GM12892 (cell line): ENCODE results near the gene RUFY2.
"Not testable (repeated sequence)": the region's sequence is repeated elsewhere in the genome, so short reads cannot be mapped to it uniquely, and the experiment has no call there.

ENCODE experiments used
- DNase-seq: peaks from one replicate; pipeline ENCODE4 v3.0.0; 2011; ENCODE audit not compliant: insufficient read length
- FAIRE-seq: peaks from 2 replicates; lab custom pipeline; 2011; peaks lifted over from hg19 to GRCh38; lab: Jason Lieb, UNC
- POLR2A ChIP-seq: IDR thresholded peaks from 2 replicates; pipeline ENCODE4 v1.6.1; 2011; ENCODE audit warnings: low read depth, low read length, control low read depth
- POLR2AphosphoS5 ChIP-seq: IDR thresholded peaks from 2 replicates; pipeline ENCODE4 v1.6.1; 2011; ENCODE audit warnings: low read depth, low read length, control low read depth
- TAF1 ChIP-seq: IDR thresholded peaks from 2 replicates; pipeline ENCODE4 v1.6.1; 2011; ENCODE audit warnings: low read depth, mild to moderate bottlenecking, control low read depth, low read length, borderline replicate concordance

Gene RUFY2

GRCh38 chr10:68315582-68315981 is 91.5 kb downstream of the RUFY2 start:
- TF ChIP-seq POLR2AphosphoS5 (no peak), POLR2A (no peak), TAF1 (no peak)
- FAIRE-seq (no peak), DNase-seq (no peak)

GRCh38 chr10:68314930-68315329 is 92.1 kb downstream of the RUFY2 start:
- DNase-seq, FAIRE-seq: not testable (repeated sequence)

GRCh38 chr10:68310531-68310930 is 96.5 kb downstream of the RUFY2 start:
- DNase-seq (no peak), FAIRE-seq (no peak)
- no peak for TF ChIP-seq POLR2AphosphoS5
- no peak for TF ChIP-seq TAF1
- TF ChIP-seq POLR2A = no peak

- no peak for DNase-seq
- FAIRE-seq = no peak
- no peak for TF ChIP-seq POLR2AphosphoS5
- no peak for TF ChIP-seq POLR2A
- no peak for TF ChIP-seq TAF1
Measured at GRCh38 chr10:68305854-68306253, 101.2 kb downstream of the RUFY2 start.

GRCh38 chr10:68303849-68304412 is 103.1 kb downstream of the RUFY2 start:
- no peak for DNase-seq
- no peak for FAIRE-seq
- TF ChIP-seq TAF1 = no peak
- TF ChIP-seq POLR2AphosphoS5 = no peak
- TF ChIP-seq POLR2A = no peak

- DNase-seq (no peak), FAIRE-seq (no peak)
- TF ChIP-seq POLR2A = no peak
- TF ChIP-seq POLR2AphosphoS5 = no peak
- no peak for TF ChIP-seq TAF1
Measured at GRCh38 chr10:68302871-68303270, 104.2 kb downstream of the RUFY2 start.

- peak; percentile 64 for FAIRE-seq
- DNase-seq = no peak
- TF ChIP-seq TAF1 = no peak
- no peak for TF ChIP-seq POLR2AphosphoS5
- TF ChIP-seq POLR2A = no peak
Measured at GRCh38 chr10:68302503-68302823, 104.6 kb downstream of the RUFY2 start.

GRCh38 chr10:68301790-68302502 is 105.1 kb downstream of the RUFY2 start:
- TF ChIP-seq TAF1 (no peak), POLR2A (no peak), POLR2AphosphoS5 (no peak)
- FAIRE-seq = peak; percentile 58

GRCh38 chr10:68301301-68301700 is 105.8 kb downstream of the RUFY2 start:
- no peak for DNase-seq
- peak; percentile 14 for FAIRE-seq

More at GRCh38 chr10:68301790-68302502, 105.1 kb downstream of the RUFY2 start:
- no peak for DNase-seq

GRCh38 chr10:68296843-68297663 is 110.0 kb downstream of the RUFY2 start:
- TF ChIP-seq TAF1 = no peak
- TF ChIP-seq POLR2AphosphoS5 = no peak
- TF ChIP-seq POLR2A = no peak
- no peak for FAIRE-seq
- no peak for DNase-seq

More at GRCh38 chr10:68301301-68301700, 105.8 kb downstream of the RUFY2 start:
- no peak for TF ChIP-seq TAF1
- TF ChIP-seq POLR2AphosphoS5 = no peak
- TF ChIP-seq POLR2A = no peak
